HFF-Myc (cell line): ENCODE measurements around the gene ULBP2.
"Not testable (repeated sequence)": the region's sequence is repeated elsewhere in the genome, so short reads cannot be mapped to it uniquely, and the experiment has no call there.

Source experiments
- DNase-seq: peaks from one replicate; pipeline ENCODE4 v3.0.0-alpha.2; 2011; ENCODE audit warnings: low read depth; ENCODE audit errors: extremely low read depth
- H3K4me3 ChIP-seq: replicated peaks from 2 replicates; pipeline ENCODE4 v1.5.1; 2011; ENCODE audit warnings: low read depth, mild to moderate bottlenecking, control low read depth, low read length
- CTCF ChIP-seq: IDR thresholded peaks from 2 replicates; pipeline ENCODE4 v1.5.1; 2012; ENCODE audit warnings: mild to moderate bottlenecking, low read depth, low read length, control low read depth; ENCODE audit errors: missing control alignments

ULBP2 gene

GRCh38 chr6:149925253-149925973 is 16.4 kb upstream of the ULBP2 start:
- TF ChIP-seq CTCF = no peak
- peak overlapping the region; percentile 45 for H3K4me3 ChIP-seq
- no peak for DNase-seq

- H3K4me3 ChIP-seq = peak overlapping the region; percentile 45
- peak; percentile 89 for TF ChIP-seq CTCF
- DNase-seq = peak; percentile 54
These were observed 15.6 kb upstream of the ULBP2 start for GRCh38 chr6:149925974-149926777.

GRCh38 chr6:149927025-149927424 is 14.8 kb upstream of the ULBP2 start:
- not testable (repeated sequence) for H3K4me3 ChIP-seq, DNase-seq

- H3K4me3 ChIP-seq = no peak overlapping the region
- DNase-seq = no peak
- peak; percentile 60 for TF ChIP-seq CTCF
These were observed 12.4 kb upstream of the ULBP2 start for GRCh38 chr6:149929422-149929821.

GRCh38 chr6:149931501-149931900 is 10.3 kb upstream of the ULBP2 start:
- DNase-seq = no peak
- no peak overlapping the region for H3K4me3 ChIP-seq
- TF ChIP-seq CTCF = no peak

GRCh38 chr6:149933036-149933435 is 8.8 kb upstream of the ULBP2 start:
- H3K4me3 ChIP-seq = no peak overlapping the region
- DNase-seq = no peak
- no peak for TF ChIP-seq CTCF

- no peak overlapping the region for H3K4me3 ChIP-seq
- no peak for DNase-seq
- TF ChIP-seq CTCF = no peak
These were observed 8.4 kb upstream of the ULBP2 start for GRCh38 chr6:149933461-149933860.
